ENCODE data around the gene CEL.

Gene CEL

GRCh38 chr9:133117271-133118178 lies 55.7 kb downstream of the CEL start:
- no peak for DNase-seq (ENCODE audit: low read depth in 3 of 3)

- DNase-seq (ENCODE audit: low read depth in 3 of 3) = no peak
Observed at GRCh38 chr9:133118179-133118520, 56.4 kb downstream of the CEL start.

- no peak for DNase-seq (ENCODE audit: low read depth in 3 of 3)
Observed at GRCh38 chr9:133118568-133118967, 56.8 kb downstream of the CEL start.

- DNase-seq (ENCODE audit: low read depth in 3 of 3) = no peak
Observed at GRCh38 chr9:133119103-133119845, 57.5 kb downstream of the CEL start.

- no peak for DNase-seq (ENCODE audit: low read depth in 3 of 3)
Observed at GRCh38 chr9:133119846-133120500, 58.2 kb downstream of the CEL start.

GRCh38 chr9:133120501-133121197 lies 58.9 kb downstream of the CEL start:
- DNase-seq (ENCODE audit: low read depth in 3 of 3) = peak in 1 of 3 experiments; percentile 36

All from stimulated activated CD4-positive, alpha-beta T cell treated with anti-CD3 and anti-CD28 coated beads, TNF-alpha, amount 100 ng/mL, for 4 hours (primary cell).